ENCODE results near the gene ZNF710. TPM values are rescaled to one million over a fixed set of nuclear protein-coding genes. Genes with fewer than 3 reads are reported as not detected.
A peak's percentile ranks its signal among the peaks of the same experiment; 100 is the strongest.

Gene ZNF710
- total RNA-seq, 2 donors from 2014 or later, result 13.2 to 28.1 TPM

GRCh38 chr15:90022905-90023700 lies 22.0 kb downstream of the ZNF710 start:
- Mint-ChIP-seq H3K36me3 (peaks cover 0 to 6% of the 10 kb centered on the region in 2 donors), H3K9me3 (no peaks in the 10 kb centered on the region), H3K27ac (no peak overlapping the region)
- ATAC-seq (no peak), DNase-seq (ENCODE audit: low spot score in 2 of 2) (no peak)

- H3K9me3 Mint-ChIP-seq, result peaks cover 0 to 3% of the 10 kb centered on the region in 2 donors
- H3K36me3 Mint-ChIP-seq, result no peaks in the 10 kb centered on the region
- H3K27ac Mint-ChIP-seq, result peak overlapping the region; percentile 41 to 81
- ATAC-seq, result no peak
- DNase-seq (ENCODE audit: low spot score in 2 of 2), result no peak
Observed at GRCh38 chr15:90024406-90024805, 23.3 kb downstream of the ZNF710 start.

GRCh38 chr15:90025489-90026033 lies 24.4 kb downstream of the ZNF710 start:
- ATAC-seq, result no peak
- H3K9me3 Mint-ChIP-seq, result peaks cover 0 to 3% of the 10 kb centered on the region in 2 donors
- H3K27ac Mint-ChIP-seq, result peak overlapping the region in 1 of 2 donors; percentile 29
- no peak for DNase-seq (ENCODE audit: low spot score in 2 of 2)
- H3K36me3 Mint-ChIP-seq, result no peaks in the 10 kb centered on the region

GRCh38 chr15:90028376-90028944 lies 27.3 kb downstream of the ZNF710 start:
- H3K9me3 Mint-ChIP-seq, result peaks cover 0 to 3% of the 10 kb centered on the region in 2 donors
- no peaks in the 10 kb centered on the region for H3K36me3 Mint-ChIP-seq
- H3K27ac Mint-ChIP-seq, result no peak overlapping the region
- no peak for DNase-seq (ENCODE audit: low spot score in 2 of 2)
- ATAC-seq, result no peak

- no peaks in the 10 kb centered on the region for H3K36me3 Mint-ChIP-seq
- DNase-seq (ENCODE audit: low spot score in 2 of 2) (no peak), ATAC-seq (no peak)
- H3K9me3 Mint-ChIP-seq, result peaks cover 0 to 3% of the 10 kb centered on the region in 2 donors
- H3K27ac Mint-ChIP-seq, result no peak overlapping the region
Observed at GRCh38 chr15:90029024-90029423, 27.9 kb downstream of the ZNF710 start.

- H3K27ac Mint-ChIP-seq, result no peak overlapping the region
- ATAC-seq, result no peak
- H3K9me3 Mint-ChIP-seq, result peaks cover 0 to 3% of the 10 kb centered on the region in 2 donors
- DNase-seq (ENCODE audit: low spot score in 2 of 2), result no peak
- no peaks in the 10 kb centered on the region for H3K36me3 Mint-ChIP-seq
Observed at GRCh38 chr15:90030376-90030775, 29.3 kb downstream of the ZNF710 start.

- Mint-ChIP-seq H3K36me3 (peaks cover 0 to 3% of the 10 kb centered on the region in 2 donors), H3K27ac (peak overlapping the region; percentile 71 to 79), H3K9me3 (peaks cover 0 to 3% of the 10 kb centered on the region in 2 donors)
- ATAC-seq, result peak; percentile 67 to 84
- no peak for DNase-seq (ENCODE audit: low spot score in 2 of 2)
Observed at GRCh38 chr15:90031231-90031791, 30.2 kb downstream of the ZNF710 start.

GRCh38 chr15:90033006-90033405 lies 31.9 kb downstream of the ZNF710 start:
- ATAC-seq (no peak), DNase-seq (ENCODE audit: low spot score in 2 of 2) (no peak)
- Mint-ChIP-seq H3K27ac (peak overlapping the region in 1 of 2 donors; percentile 63), H3K9me3 (peaks cover 0 to 3% of the 10 kb centered on the region in 2 donors), H3K36me3 (peaks cover 0 to 9% of the 10 kb centered on the region in 2 donors)

- H3K9me3 Mint-ChIP-seq, result peaks cover 0 to 3% of the 10 kb centered on the region in 2 donors
- ATAC-seq, result no peak
- peak overlapping the region; percentile 63 to 91 for H3K27ac Mint-ChIP-seq
- H3K36me3 Mint-ChIP-seq, result peaks cover 0 to 9% of the 10 kb centered on the region in 2 donors
- peak in 1 of 2 donors; percentile 34 for DNase-seq (ENCODE audit: low spot score in 2 of 2)
Observed at GRCh38 chr15:90033448-90033847, 32.3 kb downstream of the ZNF710 start.

- Mint-ChIP-seq H3K27ac (peak overlapping the region; percentile 88 to 91), H3K36me3 (peaks cover 0 to 15% of the 10 kb centered on the region in 2 donors), H3K9me3 (no peaks in the 10 kb centered on the region)
- DNase-seq (ENCODE audit: low spot score in 2 of 2) (no peak), ATAC-seq (no peak)
Observed at GRCh38 chr15:90035095-90035839, 34.1 kb downstream of the ZNF710 start.

GRCh38 chr15:90035840-90036230 lies 34.7 kb downstream of the ZNF710 start:
- H3K9me3 Mint-ChIP-seq, result no peaks in the 10 kb centered on the region
- DNase-seq (ENCODE audit: low spot score in 2 of 2) (no peak), ATAC-seq (no peak)
- peak overlapping the region; percentile 85 to 91 for H3K27ac Mint-ChIP-seq
- H3K36me3 Mint-ChIP-seq, result peaks cover 0 to 15% of the 10 kb centered on the region in 2 donors

- Mint-ChIP-seq H3K36me3 (peaks cover 0 to 15% of the 10 kb centered on the region in 2 donors), H3K27ac (peak overlapping the region; percentile 91 to 97)
Observed at GRCh38 chr15:90036343-90036742, 35.2 kb downstream of the ZNF710 start.

GRCh38 chr15:90036806-90037510 lies 35.8 kb downstream of the ZNF710 start:
- H3K9me3 Mint-ChIP-seq, result no peaks in the 10 kb centered on the region
- DNase-seq (ENCODE audit: low spot score in 2 of 2) (peak in 1 of 2 donors; percentile 47), ATAC-seq (no peak)
- H3K27ac Mint-ChIP-seq, result peak overlapping the region; percentile 91 to 97
- peaks cover 0 to 15% of the 10 kb centered on the region in 2 donors for H3K36me3 Mint-ChIP-seq

More at GRCh38 chr15:90036343-90036742, 35.2 kb downstream of the ZNF710 start:
- H3K9me3 Mint-ChIP-seq, result no peaks in the 10 kb centered on the region
- DNase-seq (ENCODE audit: low spot score in 2 of 2) (peak in 1 of 2 donors; percentile 40), ATAC-seq (no peak)

- Mint-ChIP-seq H3K9me3 (no peaks in the 10 kb centered on the region), H3K36me3 (peaks cover 0 to 15% of the 10 kb centered on the region in 2 donors), H3K27ac (peak overlapping the region; percentile 91 to 97)
- ATAC-seq, result no peak
- peak in 1 of 2 donors; percentile 20 for DNase-seq (ENCODE audit: low spot score in 2 of 2)
Observed at GRCh38 chr15:90037511-90037860, 36.4 kb downstream of the ZNF710 start.

GRCh38 chr15:90037961-90038631 lies 37.0 kb downstream of the ZNF710 start:
- H3K27ac Mint-ChIP-seq, result peak overlapping the region; percentile 91 to 97
- peak; percentile 91 to 92 for ATAC-seq
- peak; percentile 53 to 78 for DNase-seq (ENCODE audit: low spot score in 2 of 2)
- peaks cover 0 to 15% of the 10 kb centered on the region in 2 donors for H3K36me3 Mint-ChIP-seq
- H3K9me3 Mint-ChIP-seq, result no peaks in the 10 kb centered on the region

All from activated naive CD4-positive, alpha-beta T cell treated with anti-CD3 and anti-CD28 coated beads, Interleukin-2, amount 50 U/mL, for 72 hours (primary cell).